Mucosa of descending colon (tissue), 3 donors: ENCODE data around the gene PRRG2. TPM values are rescaled to one million over a fixed set of nuclear protein-coding genes. Genes with fewer than 3 reads are reported as not detected.

Experiments
- ATAC-seq: fragments of 200-7000 bp; cut with Tn5 transposase; one replicate; pipeline ENCODE4 v1.9.1; 2020; ENCODE audit warnings: mild to moderate bottlenecking, moderate library complexity
- DNase-seq, 3 donors: peaks; one replicate each; pipeline ENCODE4 v3.0.0-alpha.2; 2020
- H3K36me3 ChIP-seq: fragments of 200-600 bp; one replicate; pipeline ENCODE4 v1.8.0; 2021; ENCODE audit warnings: low read depth, mild to moderate bottlenecking
- H3K4me1 ChIP-seq: fragments of 200-600 bp; one replicate; pipeline ENCODE4 v1.8.0; 2021; ENCODE audit warnings: low read depth, mild to moderate bottlenecking
- H3K4me3 ChIP-seq: fragments of 200-600 bp; one replicate; pipeline ENCODE4 v1.8.0; 2021; ENCODE audit warnings: mild to moderate bottlenecking
- H3K9me3 ChIP-seq: fragments of 200-600 bp; one replicate; pipeline ENCODE4 v1.8.0; 2021; ENCODE audit warnings: mild to moderate bottlenecking
- intact Hi-C, 2 donors: fragments of 100-400 bp; cut with DNase I in 1 of 2; cut with micrococcal nuclease in 1 of 2; formaldehyde crosslinking; loops; one replicate each; pipeline versions ENCODE4 v1.11.0 to v1.11.1; 2022; cut with DNase I, micrococcal nuclease
- total RNA-seq, 3 donors: library from RNA; stranded (reverse); fragmentation: NEBNext Ultra II Directional in 2 of 3; extraction: Animal tissue kit (Norgen Biotek cat#: 25700) in 2 of 3; gene quantifications; one replicate each; pipeline versions ENCODE4 v1.2.1 to v1.2.4, GENCODE V29; 2021 to 2023
- TF ChIP-seq, protein P1 (sequence below): fragments of 200-600 bp; IDR thresholded peaks from one replicate; pipeline ENCODE4 v1.8.0; 2022; ENCODE audit warnings: antibody characterized with exemption, mild to moderate bottlenecking
- donor health status: DM: no; HTN: no; CAD: no; lungs with moderate emphysema.
- donor health status: DM: no; HTN: no; CAD: no.
- donor health status: DM: no; HTN: yes; CAD: no.

The PRRG2 gene
- total RNA-seq, 3 donors from 2014 or later, result 9.1 to 25.1 (median 18.9) TPM

DNA sequence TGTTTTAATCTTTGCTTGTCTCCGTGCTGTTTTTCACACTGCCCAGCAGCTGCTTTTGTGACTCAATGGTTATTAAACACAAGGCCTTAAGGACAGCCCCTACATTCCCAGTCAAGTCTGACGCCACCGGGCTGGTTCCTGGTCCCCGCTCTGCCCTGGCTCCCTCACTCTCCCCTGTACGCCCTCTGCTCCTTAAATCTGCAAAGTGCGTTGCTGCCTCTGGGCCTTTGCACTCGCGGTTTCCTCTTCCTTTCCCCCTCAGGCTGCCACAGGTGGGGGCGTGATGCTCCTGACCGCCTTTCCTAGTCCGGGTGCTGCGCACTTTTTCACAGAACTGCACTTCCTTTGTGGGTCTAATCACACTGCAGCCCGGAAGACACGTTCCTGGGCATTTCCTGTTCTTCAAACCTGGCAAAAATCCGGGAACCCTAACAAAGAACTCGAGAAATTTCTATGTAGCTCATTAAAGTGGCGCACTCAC is 26.4 kb upstream of the PRRG2 start:
- no peaks in the 10 kb centered on the region for H3K9me3 ChIP-seq
- DNase-seq, result peak; percentile 55 to 74 (median 64)
- ATAC-seq, result peak; percentile 16
- intact Hi-C loops, result no loop called here
- peaks cover 52% of the 10 kb centered on the region for H3K4me1 ChIP-seq
- TF ChIP-seq, protein P1, sequence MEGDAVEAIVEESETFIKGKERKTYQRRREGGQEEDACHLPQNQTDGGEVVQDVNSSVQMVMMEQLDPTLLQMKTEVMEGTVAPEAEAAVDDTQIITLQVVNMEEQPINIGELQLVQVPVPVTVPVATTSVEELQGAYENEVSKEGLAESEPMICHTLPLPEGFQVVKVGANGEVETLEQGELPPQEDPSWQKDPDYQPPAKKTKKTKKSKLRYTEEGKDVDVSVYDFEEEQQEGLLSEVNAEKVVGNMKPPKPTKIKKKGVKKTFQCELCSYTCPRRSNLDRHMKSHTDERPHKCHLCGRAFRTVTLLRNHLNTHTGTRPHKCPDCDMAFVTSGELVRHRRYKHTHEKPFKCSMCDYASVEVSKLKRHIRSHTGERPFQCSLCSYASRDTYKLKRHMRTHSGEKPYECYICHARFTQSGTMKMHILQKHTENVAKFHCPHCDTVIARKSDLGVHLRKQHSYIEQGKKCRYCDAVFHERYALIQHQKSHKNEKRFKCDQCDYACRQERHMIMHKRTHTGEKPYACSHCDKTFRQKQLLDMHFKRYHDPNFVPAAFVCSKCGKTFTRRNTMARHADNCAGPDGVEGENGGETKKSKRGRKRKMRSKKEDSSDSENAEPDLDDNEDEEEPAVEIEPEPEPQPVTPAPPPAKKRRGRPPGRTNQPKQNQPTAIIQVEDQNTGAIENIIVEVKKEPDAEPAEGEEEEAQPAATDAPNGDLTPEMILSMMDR, result no peak
- H3K36me3 ChIP-seq, result no peaks in the 10 kb centered on the region
- no peak overlapping the region for H3K4me3 ChIP-seq

GRCh38 chr19:49555600-49556411 is 25.3 kb upstream of the PRRG2 start:
- no peaks in the 10 kb centered on the region for H3K36me3 ChIP-seq
- H3K4me1 ChIP-seq, result peaks cover 62% of the 10 kb centered on the region
- ATAC-seq (peak; percentile 65), DNase-seq (peak; percentile 85 to 91 (median 87))
- H3K4me3 ChIP-seq, result no peak overlapping the region
- no peaks in the 10 kb centered on the region for H3K9me3 ChIP-seq
- TF ChIP-seq, protein P1, result no peak
- intact Hi-C loops, result no loop called here

DNA sequence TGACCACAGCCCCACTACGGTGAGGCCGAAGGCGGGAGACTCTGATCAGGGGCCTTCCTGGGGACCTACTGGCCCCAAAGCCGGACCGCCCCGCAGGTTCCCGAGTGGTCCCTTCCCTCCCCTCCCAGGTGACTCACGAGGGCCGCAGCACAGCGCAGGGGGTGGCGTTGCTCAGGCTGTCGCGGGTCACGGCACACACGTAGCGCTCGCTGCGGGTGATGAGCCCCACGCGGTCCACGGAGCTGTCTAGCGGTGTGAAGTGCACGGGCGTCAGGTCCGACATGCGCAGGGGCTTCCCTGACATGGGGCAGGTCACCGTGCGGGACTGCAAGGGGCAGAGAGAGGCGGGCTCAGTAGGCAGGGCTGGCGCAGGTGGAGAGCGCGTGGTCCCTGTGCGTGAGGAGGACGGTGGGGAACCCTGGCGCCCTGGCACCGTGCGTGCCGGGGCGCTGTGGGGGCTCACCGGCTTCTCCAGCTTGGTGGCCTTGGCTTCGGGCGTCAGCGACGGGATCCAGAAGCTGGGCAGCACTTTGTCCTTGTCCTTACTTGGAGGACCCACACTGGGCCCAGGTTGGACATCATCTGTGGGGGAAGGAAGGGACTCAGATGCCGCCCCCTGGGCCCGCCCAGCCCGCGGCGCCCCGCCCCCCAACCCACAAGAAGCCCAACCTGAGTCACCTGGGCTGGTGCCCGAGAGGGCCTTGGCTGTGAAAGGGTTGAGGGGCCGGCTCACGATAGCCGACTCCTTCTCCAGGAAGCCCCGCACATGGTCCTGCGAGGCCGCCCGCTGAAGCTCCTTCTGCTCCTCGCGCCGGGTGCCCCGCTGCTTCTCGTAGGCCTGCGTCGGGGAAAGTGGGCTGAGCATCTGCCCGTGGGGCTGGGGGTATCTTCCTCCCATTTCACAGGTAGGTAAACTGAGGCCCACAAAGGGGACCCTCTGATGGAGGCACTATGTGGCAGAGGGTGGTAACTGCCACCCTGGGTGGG is 24.4 kb upstream of the PRRG2 start:
- H3K36me3 ChIP-seq, result no peaks in the 10 kb centered on the region
- H3K4me1 ChIP-seq, result peaks cover 63% of the 10 kb centered on the region
- TF ChIP-seq, protein P1, result no peak
- DNase-seq (peak in 2 of 3 donors; percentile 54 to 68), ATAC-seq (no peak)
- H3K4me3 ChIP-seq, result no peak overlapping the region
- intact Hi-C loops, result no loop called here
- no peaks in the 10 kb centered on the region for H3K9me3 ChIP-seq

GRCh38 chr19:49557641-49558325 is 23.3 kb upstream of the PRRG2 start:
- ATAC-seq (no peak), DNase-seq (peak in 1 of 3 donors; percentile 30)
- intact Hi-C loops, result no loop called here
- H3K9me3 ChIP-seq, result no peaks in the 10 kb centered on the region
- peaks cover 62% of the 10 kb centered on the region for H3K4me1 ChIP-seq
- TF ChIP-seq, protein P1, result no peak
- H3K36me3 ChIP-seq, result no peaks in the 10 kb centered on the region
- H3K4me3 ChIP-seq, result no peak overlapping the region

DNA sequence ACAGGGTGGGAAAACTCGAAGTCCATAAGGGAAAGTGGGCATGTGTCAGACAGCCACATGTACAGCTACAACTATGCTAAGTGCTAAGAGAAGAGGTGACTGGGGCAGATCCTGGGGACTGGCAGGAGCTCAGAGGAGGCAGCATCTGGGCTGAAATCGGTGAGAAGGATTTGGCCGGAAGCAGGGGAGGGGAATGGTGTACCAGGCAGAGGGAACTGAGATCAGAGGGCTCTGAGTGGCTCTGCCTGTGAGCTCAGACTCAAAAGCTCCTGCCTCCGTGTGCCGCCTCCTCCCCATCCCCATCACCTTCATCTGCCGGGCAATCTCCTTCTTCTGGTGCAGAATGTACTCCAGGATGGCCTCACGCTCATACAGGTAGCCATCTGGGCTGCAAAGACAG is 22.5 kb upstream of the PRRG2 start:
- intact Hi-C loops, result no loop called here
- Histone ChIP-seq H3K4me1 (peaks cover 62% of the 10 kb centered on the region), H3K4me3 (no peak overlapping the region), H3K36me3 (no peaks in the 10 kb centered on the region), H3K9me3 (no peaks in the 10 kb centered on the region)
- ATAC-seq, result no peak
- TF ChIP-seq, protein P1, result no peak
- no peak for DNase-seq
